Fibroblast of the aortic adventitia (primary cell): ENCODE measurements around the gene FAM221B. TPM values are rescaled to one million over a fixed set of nuclear protein-coding genes. Genes with fewer than 3 reads are reported as not detected.

Source experiments
- DNase-seq: peaks from one replicate; pipeline ENCODE4 v3.0.0-alpha.2; 2010; ENCODE audit warnings: low read depth
- H3K4me3 ChIP-seq: 2 replicates; pipeline ENCODE4 v1.5.1; 2011; ENCODE audit warnings: low read depth, mild to moderate bottlenecking, control low read depth, low read length, moderate library complexity
- CTCF ChIP-seq: IDR thresholded peaks from 2 replicates; pipeline ENCODE4 v1.5.1; 2011; ENCODE audit warnings: mild to moderate bottlenecking, low read length, control low read depth, inconsistent platforms; ENCODE audit not compliant: insufficient read depth
- total RNA-seq: library from RNA; depleted of rRNA; stranded (reverse); fragments of >200 nt; gene quantifications from 2 replicates; pipeline ENCODE4 v1.2.3, GENCODE V29; 2012; ENCODE audit warnings: low replicate concordance

Gene FAM221B
- total RNA-seq, 1 donor: not detected

- no peak for TF ChIP-seq CTCF
- no peak overlapping the region for H3K4me3 ChIP-seq
These were observed 22.4 kb downstream of the FAM221B start for GRCh38 chr9:35806101-35806500.

GRCh38 chr9:35801328-35802128, 27.0 kb downstream of the FAM221B start:
- no peak overlapping the region for H3K4me3 ChIP-seq
- no peak for TF ChIP-seq CTCF
- no peak for DNase-seq

More at GRCh38 chr9:35806101-35806500, 22.4 kb downstream of the FAM221B start:
- DNase-seq: no peak

GRCh38 chr9:35800530-35800929, 28.0 kb downstream of the FAM221B start:
- TF ChIP-seq CTCF: no peak
- no peak overlapping the region for H3K4me3 ChIP-seq
- DNase-seq: no peak

- H3K4me3 ChIP-seq: no peak overlapping the region
- TF ChIP-seq CTCF: no peak
- DNase-seq: no peak
These were observed 29.7 kb downstream of the FAM221B start for GRCh38 chr9:35798658-35799374.

- TF ChIP-seq CTCF: no peak
- H3K4me3 ChIP-seq: no peak overlapping the region
- peak; percentile 34 for DNase-seq
These were observed 31.0 kb downstream of the FAM221B start for GRCh38 chr9:35797311-35798109.

GRCh38 chr9:35795695-35796094, 32.8 kb downstream of the FAM221B start:
- no peak for TF ChIP-seq CTCF
- H3K4me3 ChIP-seq: no peak overlapping the region
- no peak for DNase-seq
